ENCODE measurements around the gene MTFMT. TPM values are rescaled to one million over a fixed set of nuclear protein-coding genes. Genes with fewer than 3 reads are reported as not detected.
"Not testable (repeated sequence)": the region's sequence is repeated elsewhere in the genome, so short reads cannot be mapped to it uniquely, and the experiment has no call there.

Gene MTFMT
- polyA plus RNA-seq, 3 donors, result 11.7 to 16.9 (median 15.8) TPM

DNA sequence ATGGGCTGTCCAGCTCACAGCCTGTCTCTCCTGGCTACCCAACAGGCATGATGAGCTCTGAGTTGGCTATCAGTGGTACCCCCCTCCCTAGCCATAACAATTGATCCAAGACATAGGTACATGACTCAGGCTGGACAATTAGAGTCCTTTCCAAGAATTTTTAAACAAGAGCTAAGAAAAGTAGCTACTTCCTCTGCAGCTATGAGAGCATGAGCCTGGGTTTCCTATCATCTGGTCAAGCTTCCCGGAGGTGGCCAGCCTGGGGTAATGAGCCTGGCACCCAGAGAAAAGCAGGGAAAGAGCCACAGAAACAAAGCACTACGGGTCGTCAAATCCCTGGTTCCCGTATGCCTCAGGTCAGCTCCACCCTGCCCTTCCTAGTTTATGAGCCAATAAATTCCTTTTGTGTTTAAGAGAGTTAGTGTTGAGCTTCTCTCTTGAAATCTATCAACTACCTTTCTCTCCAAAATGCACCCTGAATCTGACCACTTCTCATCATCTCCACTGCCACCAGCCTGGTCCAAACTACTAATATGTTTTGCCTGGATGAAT lies 13.4 kb upstream of the MTFMT start:
- no peak for DNase-seq

DNA sequence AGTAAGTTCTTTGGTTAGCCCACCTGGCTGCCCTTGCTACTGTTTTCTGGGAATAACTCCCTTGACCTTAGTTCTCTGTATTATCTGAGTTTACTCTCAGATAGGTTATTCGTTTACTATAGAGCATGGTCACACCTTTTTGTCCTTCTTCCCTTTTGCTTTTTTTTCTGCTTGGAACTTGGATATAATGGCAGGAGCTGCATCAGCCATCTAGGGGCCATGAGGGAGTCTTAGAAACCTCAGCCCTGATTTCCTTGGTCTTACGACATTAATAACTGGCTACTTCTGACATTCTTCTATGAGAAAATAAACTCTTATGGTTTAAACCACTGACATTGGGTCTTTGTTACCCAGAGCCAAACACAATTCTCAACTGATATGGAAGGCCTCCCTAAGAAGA lies 12.3 kb upstream of the MTFMT start:
- no peak for DNase-seq

- DNase-seq, result no peak
Measured at GRCh38 chr15:65040461-65040860, 11.0 kb upstream of the MTFMT start.

GRCh38 chr15:65038836-65039235 lies 9.4 kb upstream of the MTFMT start:
- peak; percentile 36 for DNase-seq

DNA sequence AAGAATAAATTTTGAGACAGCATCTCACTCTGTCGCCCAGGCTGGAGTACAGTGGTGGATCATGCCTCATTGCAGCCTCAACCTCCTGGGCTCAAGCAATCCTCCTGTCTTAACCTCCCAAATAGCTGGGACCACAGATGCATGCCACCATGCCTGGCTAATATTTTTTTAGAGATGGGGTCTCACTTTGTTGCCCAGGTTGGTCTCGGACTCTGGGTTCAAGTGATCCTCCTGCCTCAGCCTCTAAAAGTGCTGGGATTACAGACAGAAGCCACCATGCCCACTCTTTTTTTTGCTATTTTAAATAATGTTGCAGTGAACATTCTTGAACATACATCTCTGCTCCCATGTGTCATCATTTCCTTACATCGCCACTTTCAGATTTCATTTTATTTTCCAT lies 9.0 kb upstream of the MTFMT start:
- DNase-seq, result no peak

GRCh38 chr15:65037309-65037708 lies 7.9 kb upstream of the MTFMT start:
- no peak for DNase-seq

GRCh38 chr15:65034719-65035118 lies 5.3 kb upstream of the MTFMT start:
- no peak for DNase-seq

- DNase-seq, result no peak
Measured at GRCh38 chr15:65033659-65034269, 4.3 kb upstream of the MTFMT start.

- peak; percentile 76 for DNase-seq
Measured at GRCh38 chr15:65032801-65033537, 3.5 kb upstream of the MTFMT start.

- no peak for DNase-seq
Measured at GRCh38 chr15:65029736-65030208, 333 bp upstream of the MTFMT start.

DNA sequence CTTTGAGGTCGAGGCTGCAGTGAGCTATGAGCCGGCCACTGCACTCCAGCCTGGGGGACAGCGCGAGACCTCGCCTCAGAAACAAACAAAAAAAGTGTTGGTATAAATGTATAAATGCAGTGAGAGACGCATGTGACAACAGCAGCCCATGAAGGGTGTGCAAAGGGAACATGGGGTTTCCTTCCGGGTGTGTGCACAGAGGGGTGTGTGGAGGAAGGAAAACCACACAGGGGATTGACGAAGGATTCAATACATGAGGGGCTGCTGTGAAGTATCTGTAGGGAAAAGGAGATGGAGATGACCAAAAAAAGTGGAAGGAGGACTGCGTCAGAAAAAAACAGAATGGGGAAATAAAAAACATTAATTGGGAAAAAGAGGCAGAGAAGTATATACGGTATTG lies 1.1 kb downstream of the MTFMT start:
- DNase-seq, result no peak

DNA sequence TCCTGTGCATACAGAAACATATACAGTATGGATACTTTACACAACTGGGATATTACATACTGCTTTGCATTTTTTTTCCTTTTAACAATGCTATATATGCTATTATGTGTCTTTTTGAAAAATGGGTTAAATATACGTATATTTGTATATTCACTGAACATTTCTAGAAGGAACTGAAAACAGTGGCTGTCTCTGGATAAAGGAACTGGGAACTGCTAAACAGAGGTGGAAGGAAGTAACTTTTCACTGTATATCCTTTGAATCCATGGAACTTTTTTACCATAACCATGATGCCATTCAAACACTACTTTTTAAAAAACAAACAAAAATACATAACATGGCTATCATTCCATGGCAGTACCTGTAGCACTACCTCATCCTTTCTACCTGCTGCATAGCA lies 1.8 kb downstream of the MTFMT start:
- no peak for DNase-seq

DNA sequence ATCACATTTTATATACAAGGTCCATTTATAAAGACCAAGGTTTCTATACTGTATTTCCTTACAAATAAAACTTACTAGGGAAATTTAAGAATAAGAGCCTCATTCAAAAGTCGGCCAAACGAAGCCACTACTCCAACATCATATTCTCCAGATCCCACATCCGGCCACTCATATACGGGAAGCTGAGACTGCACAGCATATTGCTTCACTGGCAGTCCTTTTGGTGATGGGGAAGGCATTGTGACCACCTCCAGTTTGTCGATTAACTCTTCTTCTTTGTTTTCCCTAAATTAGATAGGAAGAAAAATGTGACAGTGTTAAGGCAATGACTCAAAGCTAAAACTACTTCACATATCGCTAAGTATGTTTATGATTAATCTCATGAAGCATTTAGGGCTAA lies 2.7 kb downstream of the MTFMT start:
- no peak for DNase-seq

DNA sequence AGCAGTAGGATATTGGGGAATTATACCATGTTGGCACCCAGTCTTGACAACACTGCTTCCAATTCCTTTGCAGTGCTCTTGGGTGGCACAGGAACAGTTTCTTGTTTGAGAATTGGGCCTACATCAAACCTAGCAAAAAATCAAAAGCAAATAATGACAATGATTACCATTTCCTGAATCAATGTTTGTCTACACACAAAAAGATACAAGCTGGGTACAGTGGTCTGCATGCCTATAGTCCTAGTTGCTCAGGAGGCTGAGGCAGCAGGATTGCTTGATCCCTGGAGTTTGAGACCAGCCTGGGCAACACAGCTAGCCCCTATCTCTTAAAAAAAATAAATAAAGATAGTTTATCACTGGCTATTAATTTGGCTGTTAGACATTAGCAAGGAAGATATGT lies 8.0 kb downstream of the MTFMT start:
- DNase-seq, result no peak

DNA sequence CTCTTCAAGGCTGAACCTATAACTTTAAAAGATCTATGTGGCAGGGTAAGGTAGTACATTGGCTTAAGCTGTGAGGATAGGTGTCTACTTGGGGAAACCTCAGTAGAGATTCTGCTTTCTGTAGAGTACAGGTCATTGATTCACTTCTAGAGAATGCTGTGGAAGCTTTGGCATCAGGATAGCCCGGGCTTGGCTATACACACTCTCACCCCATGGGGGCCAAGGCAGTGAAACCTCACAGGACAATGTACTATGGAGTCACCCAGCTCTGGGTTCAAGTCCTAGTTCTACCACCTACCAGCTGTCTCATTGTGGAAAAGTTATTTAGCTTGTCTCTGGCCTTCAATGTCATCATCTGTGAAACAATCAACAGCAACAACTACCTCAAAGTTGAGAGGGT lies 9.0 kb downstream of the MTFMT start:
- DNase-seq, result no peak

- not testable (repeated sequence) for DNase-seq
Measured at GRCh38 chr15:65011198-65011597, 18.2 kb downstream of the MTFMT start.

GRCh38 chr15:65008983-65009382 lies 20.5 kb downstream of the MTFMT start:
- DNase-seq, result no peak

DNA sequence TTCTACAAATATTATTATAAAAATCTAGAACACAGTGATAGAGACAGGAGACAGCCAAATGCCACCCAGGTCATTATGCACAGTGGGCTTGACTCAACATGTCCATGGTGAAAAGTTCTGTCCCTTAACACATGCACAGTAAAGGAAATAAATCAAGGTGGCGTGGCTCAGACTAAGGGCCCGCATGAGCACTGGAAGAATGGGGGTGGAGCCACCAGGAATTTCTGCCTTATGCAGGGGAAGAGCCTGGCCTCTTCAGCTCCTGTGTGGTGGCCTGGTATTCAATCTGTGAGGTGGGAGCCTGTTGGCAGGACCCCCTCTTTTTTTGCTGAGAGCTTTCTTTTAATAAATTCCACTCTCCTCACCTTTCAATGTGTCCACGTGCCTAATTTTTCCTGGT lies 22.6 kb downstream of the MTFMT start:
- DNase-seq, result no peak

GRCh38 chr15:65004993-65005392 lies 24.4 kb downstream of the MTFMT start:
- no peak for DNase-seq

- DNase-seq, result no peak
Measured at GRCh38 chr15:64997745-64998375, 31.6 kb downstream of the MTFMT start.

GRCh38 chr15:64997066-64997465 lies 32.4 kb downstream of the MTFMT start:
- DNase-seq, result no peak

GRCh38 chr15:64993290-64993689 lies 36.1 kb downstream of the MTFMT start:
- DNase-seq, result no peak

- DNase-seq, result peak; percentile 31
Measured at GRCh38 chr15:64991536-64992135, 37.8 kb downstream of the MTFMT start.
